ENCODE results near the gene MACIR. TPM values are rescaled to one million over a fixed set of nuclear protein-coding genes. Genes with fewer than 3 reads are reported as not detected.

MACIR gene
- polyA plus RNA-seq, 3 donors from 2014 or later: 2.8 to 6.5 (median 3.3) TPM

- no peaks in the 10 kb centered on the region for H3K36me3 Mint-ChIP-seq
- H3K27me3 Mint-ChIP-seq (ENCODE audit: low read depth in 3 of 3): peaks cover 3 to 5% (median 4%) of the 10 kb centered on the region in 3 donors
- no peak overlapping the region for H3K27ac Mint-ChIP-seq
- no peak overlapping the region for H3K4me3 Mint-ChIP-seq
- DNase-seq: no peak
- H3K9me3 Mint-ChIP-seq: no peaks in the 10 kb centered on the region
- H3K4me1 Mint-ChIP-seq: peaks cover 0 to 1% of the 10 kb centered on the region in 2 donors
Observed at GRCh38 chr5:103228061-103228460, 30.5 kb upstream of the MACIR start.

- peaks cover 4 to 5% (median 4%) of the 10 kb centered on the region in 3 donors for H3K27me3 Mint-ChIP-seq (ENCODE audit: low read depth in 3 of 3)
- no peak overlapping the region for H3K27ac Mint-ChIP-seq
- peaks cover 0 to 1% of the 10 kb centered on the region in 2 donors for H3K4me1 Mint-ChIP-seq
- H3K4me3 Mint-ChIP-seq: no peak overlapping the region
- no peaks in the 10 kb centered on the region for H3K9me3 Mint-ChIP-seq
- no peak for DNase-seq
- no peaks in the 10 kb centered on the region for H3K36me3 Mint-ChIP-seq
Observed at GRCh38 chr5:103228588-103228987, 30.0 kb upstream of the MACIR start.

- Mint-ChIP-seq H3K4me1 (no peaks in the 10 kb centered on the region), H3K27me3 (ENCODE audit: low read depth in 3 of 3) (peaks cover 3% of the 10 kb centered on the region in 3 donors), H3K36me3 (no peaks in the 10 kb centered on the region), H3K4me3 (no peak overlapping the region), H3K27ac (no peak overlapping the region), H3K9me3 (no peaks in the 10 kb centered on the region)
- peak; percentile 22 to 30 (median 26) for DNase-seq
Observed at GRCh38 chr5:103232393-103232999, 26.1 kb upstream of the MACIR start.

- Mint-ChIP-seq H3K4me1 (no peaks in the 10 kb centered on the region), H3K9me3 (peaks cover 2 to 7% (median 6%) of the 10 kb centered on the region in 6 donors), H3K4me3 (no peak overlapping the region), H3K27ac (no peak overlapping the region), H3K36me3 (no peaks in the 10 kb centered on the region), H3K27me3 (ENCODE audit: low read depth in 3 of 3) (peaks cover 2 to 6% (median 5%) of the 10 kb centered on the region in 3 donors)
- no peak for DNase-seq
Observed at GRCh38 chr5:103234239-103234975, 24.2 kb upstream of the MACIR start.

GRCh38 chr5:103235891-103236290 lies 22.7 kb upstream of the MACIR start:
- Mint-ChIP-seq H3K4me1 (no peaks in the 10 kb centered on the region), H3K27me3 (ENCODE audit: low read depth in 3 of 3) (peaks cover 0 to 6% (median 5%) of the 10 kb centered on the region in 3 donors), H3K4me3 (no peak overlapping the region), H3K27ac (no peak overlapping the region), H3K36me3 (no peaks in the 10 kb centered on the region), H3K9me3 (peaks cover 5 to 16% (median 6%) of the 10 kb centered on the region in 6 donors)
- DNase-seq: no peak

GRCh38 chr5:103237778-103238177 lies 20.8 kb upstream of the MACIR start:
- H3K4me3 Mint-ChIP-seq: no peak overlapping the region
- H3K36me3 Mint-ChIP-seq: no peaks in the 10 kb centered on the region
- H3K4me1 Mint-ChIP-seq: no peaks in the 10 kb centered on the region
- peaks cover 5 to 16% (median 6%) of the 10 kb centered on the region in 6 donors for H3K9me3 Mint-ChIP-seq
- H3K27ac Mint-ChIP-seq: no peak overlapping the region
- peaks cover 4 to 9% (median 5%) of the 10 kb centered on the region in 3 donors for H3K27me3 Mint-ChIP-seq (ENCODE audit: low read depth in 3 of 3)
- DNase-seq: no peak

GRCh38 chr5:103243665-103244064 lies 14.9 kb upstream of the MACIR start:
- H3K36me3 Mint-ChIP-seq: no peaks in the 10 kb centered on the region
- peaks cover 6 to 8% of the 10 kb centered on the region in 2 donors for H3K4me1 Mint-ChIP-seq
- peaks cover 4 to 13% (median 4%) of the 10 kb centered on the region in 3 donors for H3K27me3 Mint-ChIP-seq (ENCODE audit: low read depth in 3 of 3)
- H3K4me3 Mint-ChIP-seq: no peak overlapping the region
- no peak for DNase-seq
- H3K9me3 Mint-ChIP-seq: peaks cover 5 to 16% (median 6%) of the 10 kb centered on the region in 6 donors
- H3K27ac Mint-ChIP-seq: no peak overlapping the region

GRCh38 chr5:103244398-103244797 lies 14.2 kb upstream of the MACIR start:
- H3K27ac Mint-ChIP-seq: no peak overlapping the region
- no peak for DNase-seq
- peaks cover 0 to 10% (median 2%) of the 10 kb centered on the region in 6 donors for H3K9me3 Mint-ChIP-seq
- H3K4me3 Mint-ChIP-seq: no peak overlapping the region
- peaks cover 6 to 8% of the 10 kb centered on the region in 2 donors for H3K4me1 Mint-ChIP-seq
- H3K27me3 Mint-ChIP-seq (ENCODE audit: low read depth in 3 of 3): peaks cover 4 to 9% (median 4%) of the 10 kb centered on the region in 3 donors
- no peaks in the 10 kb centered on the region for H3K36me3 Mint-ChIP-seq

GRCh38 chr5:103245761-103246160 lies 12.8 kb upstream of the MACIR start:
- H3K4me3 Mint-ChIP-seq: no peak overlapping the region
- H3K36me3 Mint-ChIP-seq: no peaks in the 10 kb centered on the region
- H3K9me3 Mint-ChIP-seq: no peaks in the 10 kb centered on the region
- peaks cover 6 to 8% of the 10 kb centered on the region in 2 donors for H3K4me1 Mint-ChIP-seq
- DNase-seq: no peak
- H3K27me3 Mint-ChIP-seq (ENCODE audit: low read depth in 3 of 3): peaks cover 5 to 13% (median 8%) of the 10 kb centered on the region in 3 donors
- H3K27ac Mint-ChIP-seq: peak overlapping the region in 1 of 6 donors; percentile 58

GRCh38 chr5:103247118-103247517 lies 11.4 kb upstream of the MACIR start:
- no peak overlapping the region for H3K27ac Mint-ChIP-seq
- DNase-seq: no peak
- H3K4me1 Mint-ChIP-seq: peaks cover 6 to 8% of the 10 kb centered on the region in 2 donors
- H3K4me3 Mint-ChIP-seq: no peak overlapping the region
- H3K27me3 Mint-ChIP-seq (ENCODE audit: low read depth in 3 of 3): peaks cover 3 to 16% (median 6%) of the 10 kb centered on the region in 3 donors
- no peaks in the 10 kb centered on the region for H3K9me3 Mint-ChIP-seq
- no peaks in the 10 kb centered on the region for H3K36me3 Mint-ChIP-seq

- H3K4me1 Mint-ChIP-seq: peaks cover 6 to 8% of the 10 kb centered on the region in 2 donors
- DNase-seq: no peak
- peaks cover 3 to 16% (median 4%) of the 10 kb centered on the region in 3 donors for H3K27me3 Mint-ChIP-seq (ENCODE audit: low read depth in 3 of 3)
- H3K4me3 Mint-ChIP-seq: no peak overlapping the region
- no peaks in the 10 kb centered on the region for H3K9me3 Mint-ChIP-seq
- no peaks in the 10 kb centered on the region for H3K36me3 Mint-ChIP-seq
- H3K27ac Mint-ChIP-seq: no peak overlapping the region
Observed at GRCh38 chr5:103249068-103249467, 9.5 kb upstream of the MACIR start.

- H3K27me3 Mint-ChIP-seq (ENCODE audit: low read depth in 3 of 3): peaks cover 3 to 11% (median 4%) of the 10 kb centered on the region in 3 donors
- no peak for DNase-seq
- H3K9me3 Mint-ChIP-seq: no peaks in the 10 kb centered on the region
- no peak overlapping the region for H3K27ac Mint-ChIP-seq
- H3K4me3 Mint-ChIP-seq: no peak overlapping the region
- H3K4me1 Mint-ChIP-seq: peaks cover 7 to 12% of the 10 kb centered on the region in 2 donors
- H3K36me3 Mint-ChIP-seq: no peaks in the 10 kb centered on the region
Observed at GRCh38 chr5:103254921-103255320, 3.6 kb upstream of the MACIR start.

- H3K4me3 Mint-ChIP-seq: no peak overlapping the region
- DNase-seq: no peak
- H3K27me3 Mint-ChIP-seq (ENCODE audit: low read depth in 3 of 3): peaks cover 0 to 10% (median 1%) of the 10 kb centered on the region in 3 donors
- H3K4me1 Mint-ChIP-seq: peaks cover 12 to 18% of the 10 kb centered on the region in 2 donors
- no peak overlapping the region for H3K27ac Mint-ChIP-seq
- H3K9me3 Mint-ChIP-seq: no peaks in the 10 kb centered on the region
- no peaks in the 10 kb centered on the region for H3K36me3 Mint-ChIP-seq
Observed at GRCh38 chr5:103255691-103256090, 2.9 kb upstream of the MACIR start.

- Mint-ChIP-seq H3K4me1 (peaks cover 17 to 23% of the 10 kb centered on the region in 2 donors), H3K36me3 (no peaks in the 10 kb centered on the region), H3K27me3 (ENCODE audit: low read depth in 3 of 3) (peaks cover 0 to 6% (median 1%) of the 10 kb centered on the region in 3 donors), H3K4me3 (no peak overlapping the region), H3K27ac (no peak overlapping the region), H3K9me3 (no peaks in the 10 kb centered on the region)
- DNase-seq: no peak
Observed at GRCh38 chr5:103256178-103256577, 2.4 kb upstream of the MACIR start.
